Gastrocnemius medialis (tissue), 4 donors: Measurements from ENCODE around the gene CAPN8. TPM values are rescaled to one million over a fixed set of nuclear protein-coding genes. Genes with fewer than 3 reads are reported as not detected.

Experiments
- ATAC-seq, 2 donors: fragments of 150-250 bp; one replicate each; pipeline ENCODE4 v1.9.1; 2016
- DNase-seq, 2 donors: peaks; one replicate each; pipeline ENCODE4 v3.0.0-alpha.2; 2019
- H3K27ac ChIP-seq, 4 donors: fragments of 200-600 bp; sonication (generic); 1 replicate in 1 of 4; 2 replicates in 3 of 4; pipeline ENCODE4 v1.5.1; 2016 to 2018; ENCODE audit warnings: mild to moderate bottlenecking in 2 of 4, moderate library complexity in 1 of 4
- H3K27me3 ChIP-seq, 3 donors: fragments of 200-600 bp; sonication (generic) in 2 of 3; 1 replicate in 1 of 3; 2 replicates in 2 of 3; pipeline versions ENCODE4 v1.5.1 to v1.6.0; 2016 to 2019; ENCODE audit warnings: mild to moderate bottlenecking in 1 of 3, moderate library complexity in 1 of 3
- H3K36me3 ChIP-seq, 2 donors: fragments of 200-600 bp; sonication (generic) in 1 of 2; one replicate each; pipeline ENCODE4 v1.5.1; 2017 to 2018
- H3K4me1 ChIP-seq, 2 donors: fragments of 200-600 bp; sonication (generic) in 1 of 2; one replicate each; pipeline ENCODE4 v1.5.1; 2016 to 2017; ENCODE audit warnings: mild to moderate bottlenecking in 2 of 2
- H3K4me3 ChIP-seq, 4 donors: fragments of 200-600 bp; sonication (generic) in 3 of 4; 1 replicate in 1 of 4; 2 replicates in 3 of 4; pipeline ENCODE4 v1.5.1; 2016 to 2019; ENCODE audit warnings: mild to moderate bottlenecking in 2 of 4
- H3K9me3 ChIP-seq, 3 donors: fragments of 200-600 bp; sonication (generic) in 2 of 3; 1 replicate in 1 of 3; 2 replicates in 2 of 3; pipeline ENCODE4 v1.5.1; 2016 to 2019
- POLR2A ChIP-seq, 2 donors: fragments of 450-650 bp; IDR thresholded peaks; one replicate each; pipeline ENCODE4 v1.6.1; 2017; ENCODE audit warnings: antibody characterized with exemption in 2 of 2, mild to moderate bottlenecking in 2 of 2, moderate library complexity in 2 of 2
- in situ Hi-C, 4 donors: fragments of 200-750 bp; cut with MboI; loops; one replicate each; pipeline versions ENCODE4 v1.15.0 to v1.8.0; 2017; ENCODE audit warnings: low sequenced_read_pairs in 4 of 4
- intact Hi-C: fragments of 100-400 bp; cut with DNase I; formaldehyde crosslinking; loops from one replicate; pipeline ENCODE4 v1.15.1; 2023; ENCODE audit warnings: low total_unique reads
- total RNA-seq, 4 donors: library from RNA; depleted of rRNA; stranded (reverse); fragments of >200 nt; gene quantifications; one replicate each; pipeline versions ENCODE4 v1.1.0 to v1.2.3, GENCODE V29; 2016
- TF ChIP-seq, protein P1 (sequence below), 5 experiments: fragments of 450-650 bp in 3 of 5; fragments of 200-600 bp in 2 of 5; sonication (generic) in 2 of 5; IDR thresholded peaks in 4 of 5; conservative IDR thresholded peaks in 1 of 5; 1 replicate in 4 of 5; 2 replicates in 1 of 5; pipeline ENCODE4 v1.5.1; 2016 to 2019; ENCODE audit warnings: antibody characterized with exemption in 5 of 5, mild to moderate bottlenecking in 3 of 5, moderate library complexity in 3 of 5

The CAPN8 gene
- total RNA-seq, 4 donors from 2014 or later: 0.46 to 0.85 TPM; not detected in 2

DNA sequence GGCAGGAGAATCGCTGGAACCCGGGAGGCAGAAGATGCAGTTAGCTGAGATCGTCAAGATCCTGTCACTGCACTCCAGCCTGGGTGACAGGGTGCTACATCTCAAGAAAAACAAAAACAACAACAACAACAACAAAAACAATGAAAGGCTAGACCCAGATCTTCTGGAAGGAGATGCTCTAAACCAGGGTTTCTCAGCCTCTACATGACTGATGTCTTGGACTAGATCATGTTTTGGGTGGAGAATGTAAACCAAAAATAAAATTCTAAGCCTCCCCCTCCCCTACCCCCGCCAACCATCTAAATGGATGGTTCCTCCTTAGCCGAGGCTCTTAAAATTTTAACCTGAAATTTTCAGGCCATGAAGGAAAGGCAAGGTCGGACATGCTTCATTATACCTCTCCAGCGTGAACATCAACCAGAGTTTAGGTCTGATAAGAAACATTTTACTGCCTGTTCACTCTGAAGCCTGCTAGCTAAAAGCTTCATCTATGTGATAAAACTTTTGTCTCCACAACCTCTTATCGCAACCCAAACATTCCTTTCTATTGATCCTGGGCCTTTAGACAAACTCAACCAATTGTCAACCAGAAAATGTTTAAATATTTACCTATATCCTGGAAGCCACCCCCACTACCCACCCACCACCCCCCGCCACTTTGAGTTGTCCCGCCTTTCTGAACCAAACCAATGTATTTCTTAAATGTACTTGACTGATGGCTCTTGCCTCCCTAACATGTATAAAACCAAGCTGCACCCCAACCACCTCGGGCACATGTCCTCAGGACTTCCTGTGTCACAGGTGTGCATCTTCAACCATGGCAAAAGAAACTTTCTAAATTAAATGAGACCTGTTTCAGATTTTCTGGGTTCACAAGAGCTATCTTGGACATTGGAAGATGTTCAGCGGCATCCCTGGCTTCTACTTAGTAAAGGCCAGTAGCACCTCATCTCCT is 45.0 kb upstream of the CAPN8 start:
- Histone ChIP-seq H3K4me3 (no peak overlapping the region), H3K36me3 (no peaks in the 10 kb centered on the region), H3K4me1 (peaks cover 40 to 52% of the 10 kb centered on the region in 2 donors), H3K27ac (no peak overlapping the region), H3K27me3 (no peaks in the 10 kb centered on the region), H3K9me3 (no peaks in the 10 kb centered on the region)
- in situ Hi-C loops: no loop called here
- ATAC-seq (no peak), DNase-seq (no peak)
- no peak for TF ChIP-seq POLR2A (IDR thresholded peaks at IDR 0.05)
- TF ChIP-seq, protein P1, sequence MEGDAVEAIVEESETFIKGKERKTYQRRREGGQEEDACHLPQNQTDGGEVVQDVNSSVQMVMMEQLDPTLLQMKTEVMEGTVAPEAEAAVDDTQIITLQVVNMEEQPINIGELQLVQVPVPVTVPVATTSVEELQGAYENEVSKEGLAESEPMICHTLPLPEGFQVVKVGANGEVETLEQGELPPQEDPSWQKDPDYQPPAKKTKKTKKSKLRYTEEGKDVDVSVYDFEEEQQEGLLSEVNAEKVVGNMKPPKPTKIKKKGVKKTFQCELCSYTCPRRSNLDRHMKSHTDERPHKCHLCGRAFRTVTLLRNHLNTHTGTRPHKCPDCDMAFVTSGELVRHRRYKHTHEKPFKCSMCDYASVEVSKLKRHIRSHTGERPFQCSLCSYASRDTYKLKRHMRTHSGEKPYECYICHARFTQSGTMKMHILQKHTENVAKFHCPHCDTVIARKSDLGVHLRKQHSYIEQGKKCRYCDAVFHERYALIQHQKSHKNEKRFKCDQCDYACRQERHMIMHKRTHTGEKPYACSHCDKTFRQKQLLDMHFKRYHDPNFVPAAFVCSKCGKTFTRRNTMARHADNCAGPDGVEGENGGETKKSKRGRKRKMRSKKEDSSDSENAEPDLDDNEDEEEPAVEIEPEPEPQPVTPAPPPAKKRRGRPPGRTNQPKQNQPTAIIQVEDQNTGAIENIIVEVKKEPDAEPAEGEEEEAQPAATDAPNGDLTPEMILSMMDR (IDR thresholded peaks at IDR 0.05 in 4 of 5, conservative IDR thresholded peaks at IDR 0.05 in 1 of 5): no peak
- intact Hi-C loops: loop anchor here (5.0 kb wide), 2 partner anchors 137 to 282 kb away; partner anchors contain the start of gene TP53BP2

DNA sequence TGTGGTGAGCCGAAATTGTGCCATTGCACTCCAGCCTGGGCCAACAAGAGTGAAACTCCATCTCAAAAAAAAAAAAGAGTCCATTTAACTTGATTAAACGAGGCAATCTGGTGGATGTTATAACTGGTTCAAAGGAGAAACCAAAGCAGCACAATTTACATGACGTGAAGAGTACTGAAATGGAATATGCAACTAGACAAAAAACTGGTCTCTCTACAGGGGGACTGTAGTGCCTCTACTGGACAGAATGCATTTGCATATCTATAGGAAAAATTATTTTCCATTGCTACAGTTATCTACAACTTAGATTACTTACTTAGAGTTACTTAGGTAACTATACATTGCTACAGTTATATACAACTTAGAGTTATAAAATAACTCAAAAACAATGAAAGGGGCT is 44.1 kb upstream of the CAPN8 start:
- TF ChIP-seq, protein P1 (IDR thresholded peaks at IDR 0.05 in 4 of 5, conservative IDR thresholded peaks at IDR 0.05 in 1 of 5): peak in 1 of 5 experiments; percentile 6
- no peak for TF ChIP-seq POLR2A (IDR thresholded peaks at IDR 0.05)
- in situ Hi-C loops: no loop called here
- peaks cover 31 to 44% of the 10 kb centered on the region in 2 donors for H3K4me1 ChIP-seq
- H3K27ac ChIP-seq: no peak overlapping the region
- no peaks in the 10 kb centered on the region for H3K27me3 ChIP-seq
- no peak for ATAC-seq
- intact Hi-C loops: no loop called here
- no peaks in the 10 kb centered on the region for H3K9me3 ChIP-seq
- no peak for DNase-seq
- no peaks in the 10 kb centered on the region for H3K36me3 ChIP-seq
- no peak overlapping the region for H3K4me3 ChIP-seq

DNA sequence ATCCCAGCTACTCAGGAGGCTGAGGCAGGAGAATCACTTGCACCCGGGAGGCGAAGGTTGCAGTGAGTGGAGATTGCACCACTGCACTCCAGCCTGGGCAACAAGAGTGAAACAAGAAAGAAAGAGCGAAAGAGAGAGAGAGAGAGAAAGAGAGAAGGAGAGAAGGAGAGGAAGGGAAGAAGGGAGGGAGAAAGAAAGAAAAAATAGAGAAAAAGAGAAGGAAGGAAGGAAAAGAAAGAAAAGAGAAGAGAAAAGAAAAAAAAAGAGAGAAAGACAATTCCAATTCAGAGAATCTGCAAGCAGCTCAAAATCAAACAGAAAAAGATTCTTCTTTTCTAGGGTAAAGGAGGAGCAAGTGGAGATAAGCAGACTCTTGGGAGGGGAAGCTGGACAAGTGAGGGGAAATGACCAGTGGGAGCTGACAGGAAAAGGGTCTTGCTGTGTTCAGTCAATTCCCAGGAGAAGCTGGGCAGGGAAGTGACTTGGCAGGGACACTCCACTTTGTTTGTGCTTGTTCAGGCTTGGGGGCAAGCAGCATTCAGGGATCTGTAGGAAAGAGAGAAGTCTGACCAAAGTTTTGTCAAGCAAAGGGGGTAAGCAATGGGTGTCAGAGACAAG is 43.3 kb upstream of the CAPN8 start:
- intact Hi-C loops: no loop called here
- Histone ChIP-seq H3K27ac (no peak overlapping the region), H3K4me1 (peaks cover 23 to 35% of the 10 kb centered on the region in 2 donors), H3K9me3 (no peaks in the 10 kb centered on the region), H3K36me3 (no peaks in the 10 kb centered on the region), H3K27me3 (no peaks in the 10 kb centered on the region), H3K4me3 (no peak overlapping the region)
- TF ChIP-seq, protein P1 (IDR thresholded peaks at IDR 0.05 in 4 of 5, conservative IDR thresholded peaks at IDR 0.05 in 1 of 5): no peak
- TF ChIP-seq POLR2A (IDR thresholded peaks at IDR 0.05): no peak
- ATAC-seq: no peak
- no peak for DNase-seq
- in situ Hi-C loops: no loop called here

DNA sequence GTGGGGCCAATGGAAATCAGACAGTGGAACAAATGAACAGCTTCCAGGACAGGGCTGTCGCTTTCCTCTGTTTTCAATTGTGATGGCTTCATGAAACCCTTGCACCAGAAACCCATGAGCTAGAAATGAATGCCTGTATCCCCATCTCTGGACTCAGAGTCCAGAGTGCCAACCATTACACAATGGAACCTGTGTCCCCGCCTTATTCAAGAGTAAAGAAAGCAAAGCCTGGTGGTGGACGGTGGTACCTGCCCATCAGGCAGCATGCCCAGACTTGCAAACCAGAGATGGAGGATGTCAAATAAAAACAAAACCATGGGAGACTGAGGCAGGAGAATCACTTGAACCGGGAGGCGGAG is 42.5 kb upstream of the CAPN8 start:
- DNase-seq (no peak), ATAC-seq (no peak)
- no peak overlapping the region for H3K4me3 ChIP-seq
- peaks cover 15 to 29% of the 10 kb centered on the region in 2 donors for H3K4me1 ChIP-seq
- H3K27ac ChIP-seq: peak overlapping the region; percentile 79 to 87 (median 81)
- no peaks in the 10 kb centered on the region for H3K36me3 ChIP-seq
- TF ChIP-seq POLR2A (IDR thresholded peaks at IDR 0.05): no peak
- TF ChIP-seq, protein P1 (IDR thresholded peaks at IDR 0.05 in 4 of 5, conservative IDR thresholded peaks at IDR 0.05 in 1 of 5): peak in 1 of 5 experiments; percentile 27
- H3K9me3 ChIP-seq: no peaks in the 10 kb centered on the region
- in situ Hi-C loops: no loop called here
- no peaks in the 10 kb centered on the region for H3K27me3 ChIP-seq
- intact Hi-C loops: no loop called here
